SJCRH30 (cell line): Measurements from ENCODE around the gene ACSF2. TPM values are rescaled to one million over a fixed set of nuclear protein-coding genes. Genes with fewer than 3 reads are reported as not detected.

Experiments used
- DNase-seq, 2 experiments: peaks; one replicate each; pipeline ENCODE4 v3.0.0-alpha.2; 2015 to 2020
- H3K27ac ChIP-seq: fragments of 250-450 bp; sonication (Bioruptor Pico); 2 replicates; pipeline ENCODE4 v1.5.1; 2020; ENCODE audit warnings: mild to moderate bottlenecking, moderate library complexity
- H3K27me3 ChIP-seq: fragments of 250-450 bp; sonication (Bioruptor Pico); 2 replicates; pipeline ENCODE4 v1.5.1; 2020; ENCODE audit warnings: mild to moderate bottlenecking, moderate library complexity
- H3K36me3 ChIP-seq: fragments of 250-450 bp; sonication (Bioruptor Pico); 2 replicates; pipeline ENCODE4 v1.5.1; 2020; ENCODE audit warnings: mild to moderate bottlenecking, moderate library complexity
- H3K4me1 ChIP-seq: fragments of 250-450 bp; sonication (Bioruptor Pico); 2 replicates; pipeline ENCODE4 v1.5.1; 2020; ENCODE audit warnings: mild to moderate bottlenecking, moderate library complexity
- H3K4me3 ChIP-seq: fragments of 250-450 bp; sonication (Bioruptor Pico); 2 replicates; pipeline ENCODE4 v1.5.1; 2020; ENCODE audit warnings: mild to moderate bottlenecking, moderate library complexity
- H3K9me3 ChIP-seq: fragments of 250-450 bp; sonication (Bioruptor Pico); replicated peaks from 2 replicates; pipeline ENCODE4 v1.5.1; 2020; ENCODE audit warnings: mild to moderate bottlenecking, moderate library complexity
- total RNA-seq: library from RNA; depleted of rRNA; stranded (reverse); fragments of >200 nt; shearing (Covaris generic); gene quantifications from 2 replicates; pipeline ENCODE4 v1.2.3, GENCODE V29; 2014

The ACSF2 gene
- total RNA-seq, 1 experiment from 2014 or later: 6.3 TPM

GRCh38 chr17:50499270-50499669 lies 73.3 kb downstream of the ACSF2 start:
- Histone ChIP-seq H3K4me3 (no peak overlapping the region), H3K9me3 (no peaks in the 10 kb centered on the region), H3K36me3 (no peaks in the 10 kb centered on the region), H3K27me3 (no peaks in the 10 kb centered on the region), H3K4me1 (no peaks in the 10 kb centered on the region), H3K27ac (no peak overlapping the region)
- DNase-seq: no peak

- no peak for DNase-seq
- no peak overlapping the region for H3K4me3 ChIP-seq
- no peaks in the 10 kb centered on the region for H3K9me3 ChIP-seq
- H3K36me3 ChIP-seq: no peaks in the 10 kb centered on the region
- no peak overlapping the region for H3K27ac ChIP-seq
- H3K27me3 ChIP-seq: no peaks in the 10 kb centered on the region
- no peaks in the 10 kb centered on the region for H3K4me1 ChIP-seq
These were observed 73.7 kb downstream of the ACSF2 start for GRCh38 chr17:50499721-50500120.

- DNase-seq: peak in 1 of 2 experiments; percentile 26
- Histone ChIP-seq H3K27me3 (no peaks in the 10 kb centered on the region), H3K36me3 (no peaks in the 10 kb centered on the region), H3K4me3 (no peak overlapping the region), H3K9me3 (no peaks in the 10 kb centered on the region), H3K27ac (no peak overlapping the region), H3K4me1 (no peaks in the 10 kb centered on the region)
These were observed 75.0 kb downstream of the ACSF2 start for GRCh38 chr17:50501054-50501453.

- Histone ChIP-seq H3K36me3 (no peaks in the 10 kb centered on the region), H3K4me1 (no peaks in the 10 kb centered on the region), H3K27ac (no peak overlapping the region), H3K4me3 (no peak overlapping the region), H3K27me3 (no peaks in the 10 kb centered on the region), H3K9me3 (no peaks in the 10 kb centered on the region)
- no peak for DNase-seq
These were observed 76.4 kb downstream of the ACSF2 start for GRCh38 chr17:50502301-50502990.

GRCh38 chr17:50505591-50506130 lies 79.6 kb downstream of the ACSF2 start:
- Histone ChIP-seq H3K36me3 (no peaks in the 10 kb centered on the region), H3K9me3 (no peaks in the 10 kb centered on the region), H3K27ac (no peak overlapping the region), H3K4me3 (no peak overlapping the region), H3K4me1 (no peaks in the 10 kb centered on the region), H3K27me3 (no peaks in the 10 kb centered on the region)
- DNase-seq: no peak

- Histone ChIP-seq H3K36me3 (no peaks in the 10 kb centered on the region), H3K4me1 (no peaks in the 10 kb centered on the region), H3K27me3 (no peaks in the 10 kb centered on the region), H3K4me3 (no peak overlapping the region), H3K9me3 (no peaks in the 10 kb centered on the region), H3K27ac (no peak overlapping the region)
- DNase-seq: no peak
These were observed 80.3 kb downstream of the ACSF2 start for GRCh38 chr17:50506298-50506697.

GRCh38 chr17:50507871-50508572 lies 82.0 kb downstream of the ACSF2 start, which contains the start of gene MYCBPAP:
MYCBPAP (plus strand) TSS chr17:50508439; CDS start chr17:50508675, 236 bp downstream.
- Histone ChIP-seq H3K36me3 (no peaks in the 10 kb centered on the region), H3K9me3 (no peaks in the 10 kb centered on the region), H3K4me1 (no peaks in the 10 kb centered on the region), H3K27me3 (no peaks in the 10 kb centered on the region), H3K4me3 (no peak within 1 kb of the TSS), H3K27ac (no peak within 1 kb of the TSS)
- DNase-seq: no peak

- H3K4me1 ChIP-seq: no peaks in the 10 kb centered on the region
- H3K27ac ChIP-seq: no peak overlapping the region
- H3K27me3 ChIP-seq: no peaks in the 10 kb centered on the region
- no peaks in the 10 kb centered on the region for H3K9me3 ChIP-seq
- no peak for DNase-seq
- H3K4me3 ChIP-seq: no peak overlapping the region
- no peaks in the 10 kb centered on the region for H3K36me3 ChIP-seq
These were observed 82.8 kb downstream of the ACSF2 start for GRCh38 chr17:50508573-50509460.

GRCh38 chr17:50511058-50511457 lies 85.0 kb downstream of the ACSF2 start:
- DNase-seq: no peak
- H3K9me3 ChIP-seq: no peaks in the 10 kb centered on the region
- no peak overlapping the region for H3K4me3 ChIP-seq
- H3K4me1 ChIP-seq: no peaks in the 10 kb centered on the region
- no peaks in the 10 kb centered on the region for H3K36me3 ChIP-seq
- H3K27ac ChIP-seq: no peak overlapping the region
- H3K27me3 ChIP-seq: no peaks in the 10 kb centered on the region

GRCh38 chr17:50513495-50513894 lies 87.5 kb downstream of the ACSF2 start:
- no peaks in the 10 kb centered on the region for H3K9me3 ChIP-seq

GRCh38 chr17:50514388-50514787 lies 88.4 kb downstream of the ACSF2 start:
- no peak for DNase-seq
- H3K9me3 ChIP-seq: no peaks in the 10 kb centered on the region
- H3K27ac ChIP-seq: no peak overlapping the region
- H3K4me1 ChIP-seq: no peaks in the 10 kb centered on the region
- H3K27me3 ChIP-seq: no peaks in the 10 kb centered on the region
- H3K4me3 ChIP-seq: no peak overlapping the region
- no peaks in the 10 kb centered on the region for H3K36me3 ChIP-seq

More at GRCh38 chr17:50513495-50513894, 87.5 kb downstream of the ACSF2 start:
- H3K27me3 ChIP-seq: no peaks in the 10 kb centered on the region
- H3K27ac ChIP-seq: no peak overlapping the region
- no peaks in the 10 kb centered on the region for H3K36me3 ChIP-seq
- no peaks in the 10 kb centered on the region for H3K4me1 ChIP-seq
- no peak overlapping the region for H3K4me3 ChIP-seq
- DNase-seq: no peak

- Histone ChIP-seq H3K9me3 (no peaks in the 10 kb centered on the region), H3K36me3 (no peaks in the 10 kb centered on the region), H3K27me3 (no peaks in the 10 kb centered on the region), H3K4me3 (no peak overlapping the region), H3K27ac (no peak overlapping the region), H3K4me1 (no peaks in the 10 kb centered on the region)
- no peak for DNase-seq
These were observed 89.1 kb downstream of the ACSF2 start for GRCh38 chr17:50514936-50515702.

- Histone ChIP-seq H3K27me3 (no peaks in the 10 kb centered on the region), H3K9me3 (no peaks in the 10 kb centered on the region), H3K4me3 (no peak overlapping the region), H3K27ac (no peak overlapping the region), H3K36me3 (no peaks in the 10 kb centered on the region), H3K4me1 (no peaks in the 10 kb centered on the region)
- DNase-seq: no peak
These were observed 91.0 kb downstream of the ACSF2 start for GRCh38 chr17:50517011-50517410.
